ENCODE measurements around the gene FRMPD4.

DNA sequence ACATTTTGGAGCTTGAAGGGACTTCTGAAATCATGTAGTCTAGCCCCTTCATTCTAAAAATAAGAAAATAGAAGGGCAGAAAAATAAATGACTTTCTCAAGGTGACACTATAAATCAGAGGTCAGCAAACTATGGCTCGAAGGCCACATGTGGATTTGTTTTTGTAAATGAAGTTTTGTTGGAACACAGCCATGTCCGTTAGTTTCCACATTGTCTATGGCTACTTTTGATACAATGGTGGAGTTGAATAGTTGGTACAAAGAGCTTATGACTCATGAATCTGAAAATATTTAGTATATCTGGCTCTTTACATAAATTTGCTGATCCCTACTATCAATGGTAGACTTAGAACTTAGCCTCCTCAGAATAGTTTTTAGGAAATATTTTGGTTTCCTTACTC, 350.5 kb downstream of the FRMPD4 start:
- no peak for TF ChIP-seq POLR2A (IDR thresholded peaks at IDR 0.05; ENCODE audit: low read length)
- TF ChIP-seq GATA1 (IDR thresholded peaks at IDR 0.05; ENCODE audit: low read depth, low read length), result no peak
